Caki2 (cell line): ENCODE measurements around the gene PDE8B. TPM values are rescaled to one million over a fixed set of nuclear protein-coding genes. Genes with fewer than 3 reads are reported as not detected.

Experiments used
- DNase-seq: peaks from one replicate; pipeline ENCODE4 v3.0.0-alpha.2; 2015; ENCODE audit warnings: low read depth
- in situ Hi-C: cut with HindIII; loops from 2 replicates; pipeline ENCODE4 v1.10.0; 2016; ENCODE audit warnings: low sequenced_read_pairs, low pct_unique_long_range_greater_than_20kb, mixed read lengths
- total RNA-seq: library from RNA; depleted of rRNA; stranded (reverse); fragments of >200 nt; shearing (Covaris generic); gene quantifications from 2 replicates; pipeline ENCODE4 v1.2.3, GENCODE V29; 2014; ENCODE audit warnings: low replicate concordance

The PDE8B gene
- total RNA-seq, 1 experiment from 2014 or later = not detected

- in situ Hi-C loops = no loop called here
- no peak for DNase-seq
These were observed 196.7 kb downstream of the PDE8B start for GRCh38 chr5:77407152-77407551.

GRCh38 chr5:77409870-77410621, 199.6 kb downstream of the PDE8B start:
- in situ Hi-C loops = no loop called here
- DNase-seq = no peak

GRCh38 chr5:77413049-77413448, 202.6 kb downstream of the PDE8B start:
- in situ Hi-C loops = no loop called here
- no peak for DNase-seq

- in situ Hi-C loops = no loop called here
- DNase-seq = no peak
These were observed 207.7 kb downstream of the PDE8B start for GRCh38 chr5:77418162-77418561.

- DNase-seq = no peak
These were observed 208.4 kb downstream of the PDE8B start for GRCh38 chr5:77418601-77419581.

GRCh38 chr5:77419644-77420582, 209.4 kb downstream of the PDE8B start:
- in situ Hi-C loops = no loop called here
- DNase-seq = no peak

More at GRCh38 chr5:77418601-77419581, 208.4 kb downstream of the PDE8B start:
- in situ Hi-C loops = no loop called here

GRCh38 chr5:77420940-77421339, 210.5 kb downstream of the PDE8B start:
- in situ Hi-C loops = no loop called here

GRCh38 chr5:77423022-77423750, 212.7 kb downstream of the PDE8B start:
- no peak for DNase-seq
- in situ Hi-C loops = no loop called here

More at GRCh38 chr5:77420940-77421339, 210.5 kb downstream of the PDE8B start:
- DNase-seq = no peak

- no peak for DNase-seq
- in situ Hi-C loops = no loop called here
These were observed 214.4 kb downstream of the PDE8B start for GRCh38 chr5:77424921-77425320.

GRCh38 chr5:77425420-77425819, 214.9 kb downstream of the PDE8B start:
- in situ Hi-C loops = no loop called here
- no peak for DNase-seq

GRCh38 chr5:77425998-77426659, 215.6 kb downstream of the PDE8B start:
- no peak for DNase-seq
- in situ Hi-C loops = no loop called here

- no peak for DNase-seq
- in situ Hi-C loops = no loop called here
These were observed 216.2 kb downstream of the PDE8B start for GRCh38 chr5:77426670-77427069.

- in situ Hi-C loops = no loop called here
- no peak for DNase-seq
These were observed 217.5 kb downstream of the PDE8B start for GRCh38 chr5:77427998-77428397.

- no peak for DNase-seq
- in situ Hi-C loops = no loop called here
These were observed 218.0 kb downstream of the PDE8B start for GRCh38 chr5:77428526-77428925.

GRCh38 chr5:77430726-77431125, 220.2 kb downstream of the PDE8B start:
- in situ Hi-C loops = no loop called here
- no peak for DNase-seq

GRCh38 chr5:77431286-77431685, 220.8 kb downstream of the PDE8B start:
- DNase-seq = no peak
- in situ Hi-C loops = no loop called here

- in situ Hi-C loops = no loop called here
- DNase-seq = no peak
These were observed 221.2 kb downstream of the PDE8B start for GRCh38 chr5:77431719-77432118.
